ENCODE data around the gene CPEB3.
A peak's percentile ranks its signal among the peaks of the same experiment; 100 is the strongest.
"Not testable (repeated sequence)": the region's sequence is repeated elsewhere in the genome, so short reads cannot be mapped to it uniquely, and the experiment has no call there.

The CPEB3 gene

DNA sequence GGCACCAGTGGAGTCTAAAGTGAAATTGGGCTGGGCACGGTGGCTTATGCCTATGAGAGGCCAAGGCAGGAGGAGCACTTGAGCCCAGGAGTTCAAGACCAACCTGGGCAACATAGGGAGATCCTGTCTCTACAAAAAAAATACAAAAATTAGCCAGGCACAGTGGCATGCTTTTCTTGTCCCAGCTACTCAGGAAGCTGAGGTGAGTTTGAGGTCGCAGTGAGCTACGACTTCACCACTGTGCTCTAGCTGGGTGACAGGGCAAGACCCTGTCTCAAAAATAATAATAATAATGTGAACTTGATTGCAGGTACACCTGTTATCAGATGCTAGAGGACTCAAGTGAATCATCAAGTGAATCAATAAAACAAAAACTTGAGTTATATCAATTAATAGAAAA, 259.3 kb downstream of the CPEB3 start:
- no peak overlapping the region for H3K4me3 ChIP-seq (replicated peaks; ENCODE audit: low read depth, low read length)
- TF ChIP-seq CTCF (IDR thresholded peaks at IDR 0.05; ENCODE audit: low read depth, low read length, missing control alignments) = no peak
- no peak for DNase-seq (ENCODE audit: extremely low read depth, low read depth)

- no peak for DNase-seq (ENCODE audit: extremely low read depth, low read depth)
- H3K4me3 ChIP-seq (replicated peaks; ENCODE audit: low read depth, low read length) = no peak overlapping the region
- no peak for TF ChIP-seq CTCF (IDR thresholded peaks at IDR 0.05; ENCODE audit: low read depth, low read length, missing control alignments)
Measured at GRCh38 chr10:92027141-92027540, 263.7 kb downstream of the CPEB3 start.

GRCh38 chr10:92025340-92025739, 265.5 kb downstream of the CPEB3 start:
- peak; percentile 3 for DNase-seq (ENCODE audit: extremely low read depth, low read depth)
- H3K4me3 ChIP-seq (replicated peaks; ENCODE audit: low read depth, low read length) = not testable (repeated sequence)

GRCh38 chr10:92024700-92025099, 266.2 kb downstream of the CPEB3 start:
- H3K4me3 ChIP-seq (replicated peaks; ENCODE audit: low read depth, low read length) = no peak overlapping the region
- no peak for TF ChIP-seq CTCF (IDR thresholded peaks at IDR 0.05; ENCODE audit: low read depth, low read length, missing control alignments)

DNA sequence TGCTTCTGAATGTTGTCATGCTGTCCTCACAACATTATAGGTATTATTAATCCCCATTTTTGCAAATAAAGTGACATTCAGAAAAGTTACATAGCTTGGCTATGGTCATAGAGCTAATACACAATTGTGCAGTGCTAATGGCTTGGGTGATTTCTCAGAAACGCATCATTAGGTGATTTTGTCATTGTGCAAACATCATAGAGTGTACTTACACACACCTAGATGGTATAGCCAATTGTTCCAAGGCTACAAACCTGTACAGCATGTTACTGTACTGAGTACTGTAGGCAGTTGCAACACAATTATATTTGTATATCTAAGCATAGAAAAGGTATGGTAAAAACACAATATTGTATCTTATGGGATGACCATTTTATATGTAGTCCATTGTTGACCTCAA, 276.3 kb downstream of the CPEB3 start:
- no peak for TF ChIP-seq CTCF (IDR thresholded peaks at IDR 0.05; ENCODE audit: low read depth, low read length, missing control alignments)
- DNase-seq (ENCODE audit: extremely low read depth, low read depth) = no peak
- H3K4me3 ChIP-seq (replicated peaks; ENCODE audit: low read depth, low read length) = no peak overlapping the region

More at GRCh38 chr10:92024700-92025099, 266.2 kb downstream of the CPEB3 start:
- DNase-seq (ENCODE audit: extremely low read depth, low read depth) = no peak

GRCh38 chr10:92011560-92012214, 279.2 kb downstream of the CPEB3 start:
- TF ChIP-seq CTCF (IDR thresholded peaks at IDR 0.05; ENCODE audit: low read depth, low read length, missing control alignments) = no peak
- no peak overlapping the region for H3K4me3 ChIP-seq (replicated peaks; ENCODE audit: low read depth, low read length)
- peak; percentile 26 for DNase-seq (ENCODE audit: extremely low read depth, low read depth)

DNA sequence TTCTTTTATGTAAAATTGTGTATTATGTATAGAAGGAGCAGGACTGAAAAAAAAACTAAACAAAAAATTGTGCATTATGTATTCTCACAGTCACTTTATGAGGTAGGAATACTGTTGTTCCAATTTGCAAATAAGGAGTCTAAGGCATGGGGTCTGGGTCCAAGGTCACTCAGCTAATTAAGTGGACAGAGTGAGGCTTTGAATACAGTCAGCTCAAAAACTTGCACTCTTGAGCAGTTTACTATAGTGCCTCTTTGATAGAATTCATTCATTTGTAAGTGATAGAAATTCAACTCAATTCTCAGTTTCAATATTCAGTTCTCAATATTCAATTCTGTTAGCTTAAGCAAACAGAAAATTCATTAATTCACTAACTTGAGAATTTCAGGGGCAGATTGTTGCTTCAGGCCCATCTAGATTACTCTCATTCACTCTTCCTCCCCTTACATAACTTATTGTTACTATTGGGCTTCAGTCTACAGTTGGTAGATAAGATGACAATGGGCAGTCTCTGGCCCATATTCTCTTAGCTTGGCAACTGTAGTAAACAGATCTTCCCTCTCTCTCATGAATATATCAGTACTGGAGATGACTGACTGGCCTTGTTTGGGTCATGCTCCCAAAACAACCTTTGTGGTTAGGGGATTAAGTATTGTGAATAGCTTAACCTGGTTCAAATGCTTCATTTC, 280.7 kb downstream of the CPEB3 start:
- no peak for DNase-seq (ENCODE audit: extremely low read depth, low read depth)
- H3K4me3 ChIP-seq (replicated peaks; ENCODE audit: low read depth, low read length) = no peak overlapping the region
- no peak for TF ChIP-seq CTCF (IDR thresholded peaks at IDR 0.05; ENCODE audit: low read depth, low read length, missing control alignments)
